HG03103 (cell line): Measurements from ENCODE around the gene EMP2.
"Not testable (repeated sequence)": the region's sequence is repeated elsewhere in the genome, so short reads cannot be mapped to it uniquely, and the experiment has no call there.

Experiments used
- ATAC-seq: cut with Tn5 transposase; IDR thresholded peaks from one replicate; pipeline ENCODE4 v1.9.1; 2021; ENCODE audit warnings: low read depth; ENCODE audit not compliant: unreplicated experiment

Gene EMP2, protein sequence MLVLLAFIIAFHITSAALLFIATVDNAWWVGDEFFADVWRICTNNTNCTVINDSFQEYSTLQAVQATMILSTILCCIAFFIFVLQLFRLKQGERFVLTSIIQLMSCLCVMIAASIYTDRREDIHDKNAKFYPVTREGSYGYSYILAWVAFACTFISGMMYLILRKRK

DNA sequence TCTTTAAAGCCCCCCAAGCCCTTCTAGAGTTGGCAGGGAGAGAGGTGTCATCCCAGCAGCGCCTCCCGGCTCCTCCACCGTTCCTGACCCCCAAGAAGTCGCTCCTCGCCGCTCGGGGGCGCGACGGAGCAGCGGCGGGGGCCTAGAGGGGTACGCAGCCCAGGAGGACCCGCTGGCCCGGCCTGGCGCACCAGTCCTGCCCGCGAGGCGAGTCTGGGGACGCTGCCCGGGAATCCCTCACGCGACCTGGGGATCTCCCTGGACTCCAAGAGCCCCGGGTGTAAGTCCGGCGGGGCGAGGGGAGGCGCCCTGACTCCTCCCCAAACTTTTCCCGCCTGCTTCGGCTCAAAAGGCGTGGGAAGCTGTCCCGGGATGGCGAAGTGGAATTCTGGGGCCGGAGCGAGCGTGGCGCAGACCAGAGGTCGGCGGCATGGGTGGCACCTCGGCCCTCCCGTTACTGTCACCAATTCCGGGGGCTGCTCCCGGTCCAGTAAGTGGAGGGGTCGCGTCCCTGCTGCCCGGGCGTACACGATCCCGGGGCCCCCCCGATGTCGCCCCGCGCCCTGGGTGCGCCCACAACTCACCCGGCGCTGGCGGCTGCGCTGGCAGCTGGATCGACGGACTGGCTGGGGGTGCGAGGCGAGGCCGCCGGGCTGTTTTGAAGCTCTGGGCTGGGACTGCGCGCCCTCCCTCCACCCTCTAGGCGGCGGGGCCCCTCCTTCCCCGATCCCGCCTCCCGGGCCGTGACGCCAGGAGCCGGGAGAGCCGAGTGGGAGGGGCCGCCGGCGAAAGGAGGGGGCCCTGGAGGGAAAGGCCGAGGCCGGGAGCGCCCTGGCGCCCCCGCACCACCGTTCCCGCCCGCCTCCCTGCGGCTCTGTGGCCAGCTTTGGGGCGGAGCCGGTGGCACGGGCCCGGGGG is at the start of gene EMP2:
TSS of gene EMP2 (minus strand) at position 634 of the 918 bp plus-strand sequence. CDS start 32,981 bp downstream, outside the sequence.
- ATAC-seq, result no peak

DNA sequence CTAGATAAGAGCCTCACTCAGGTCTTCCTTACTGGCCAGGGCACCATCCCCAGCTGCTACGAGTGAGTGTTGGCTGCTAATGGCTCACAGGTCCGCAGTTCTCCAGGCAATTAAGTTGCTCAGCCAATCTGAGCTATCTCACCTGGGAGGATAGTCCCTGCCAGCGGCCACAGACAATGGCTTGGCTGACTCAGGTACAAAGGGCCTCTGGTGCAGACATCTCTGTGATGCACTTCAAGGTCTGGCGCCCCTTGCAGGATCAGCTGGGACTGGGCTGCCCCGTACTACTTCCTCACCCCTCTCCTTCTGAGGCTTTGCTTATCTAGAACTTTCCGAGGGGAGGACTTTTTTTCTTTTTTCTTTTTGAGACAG is 49.2 kb upstream of the EMP2 start:
- no peak for ATAC-seq

DNA sequence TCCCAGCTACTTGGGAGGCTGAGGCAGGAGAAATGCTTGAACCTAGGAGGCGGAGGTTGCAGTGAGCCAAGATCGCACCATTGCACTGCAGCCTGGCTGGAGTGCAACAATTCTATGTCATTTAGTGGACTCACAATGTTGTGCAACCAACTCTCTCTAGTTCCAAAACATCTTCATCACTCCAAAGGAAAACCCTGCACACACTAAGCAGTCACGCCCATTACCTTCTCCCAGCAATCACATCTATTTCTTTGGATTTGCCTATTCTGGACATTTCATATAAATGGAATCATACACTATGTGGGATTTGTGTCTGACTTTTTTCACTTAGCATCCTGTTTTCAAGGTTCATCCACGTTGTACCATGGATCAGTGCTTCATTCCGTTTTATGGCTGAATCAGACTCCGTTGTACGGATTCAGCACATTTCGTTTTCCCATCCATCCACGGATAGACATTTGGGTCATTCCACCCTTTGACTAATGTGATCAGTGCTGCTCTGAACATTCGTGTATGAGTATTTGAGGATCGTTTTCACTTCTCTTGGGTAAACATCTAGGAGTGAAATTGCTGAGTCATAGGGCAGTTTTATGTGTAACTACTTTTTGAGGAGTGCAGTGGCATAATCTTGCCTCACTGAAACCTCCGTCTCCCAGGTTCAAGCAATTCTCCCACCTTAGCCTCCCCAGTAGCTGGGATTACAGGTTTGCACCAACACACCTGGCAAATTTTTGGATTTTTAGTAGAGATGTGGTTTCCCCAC is 45.4 kb upstream of the EMP2 start:
- no peak for ATAC-seq

DNA sequence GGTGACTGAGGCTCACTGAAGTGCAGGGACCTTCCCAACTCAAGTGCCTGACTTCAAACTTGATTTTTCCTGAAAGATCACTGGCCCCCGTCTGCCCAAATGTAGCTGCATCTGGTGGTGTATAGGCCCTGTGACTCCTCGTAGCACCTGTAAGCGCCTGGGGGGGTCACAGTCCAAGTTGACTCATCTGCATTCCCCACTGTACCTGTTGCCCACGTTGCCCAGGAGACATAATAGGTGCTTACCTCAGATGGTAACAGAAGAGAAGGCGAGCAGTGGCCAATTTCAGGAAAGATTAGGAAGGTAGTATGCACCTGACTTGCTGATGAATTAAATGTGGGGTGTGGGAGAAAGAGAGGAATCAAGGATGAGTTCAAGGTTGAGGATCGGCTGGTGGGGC is 44.1 kb upstream of the EMP2 start:
- no peak for ATAC-seq

DNA sequence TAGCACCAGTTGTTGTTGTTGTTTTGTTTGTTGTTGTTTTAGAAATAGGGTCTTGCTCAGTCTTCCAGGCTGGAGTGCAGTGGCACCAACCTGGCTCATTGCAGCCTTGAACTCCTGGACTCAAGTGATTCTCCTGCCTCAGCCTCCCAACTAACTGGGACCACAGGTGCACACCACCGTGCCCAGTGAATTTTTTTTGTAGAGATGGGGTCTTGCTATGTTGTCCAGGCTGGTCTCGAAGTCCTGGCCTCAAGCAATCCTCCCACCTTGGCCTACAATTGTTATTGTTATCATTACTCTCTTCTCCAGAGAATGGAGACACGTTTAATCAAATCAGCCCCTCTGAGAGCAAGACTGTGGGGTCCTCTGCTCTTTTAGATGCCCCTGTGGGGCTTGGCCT is 42.7 kb upstream of the EMP2 start:
- no peak for ATAC-seq

DNA sequence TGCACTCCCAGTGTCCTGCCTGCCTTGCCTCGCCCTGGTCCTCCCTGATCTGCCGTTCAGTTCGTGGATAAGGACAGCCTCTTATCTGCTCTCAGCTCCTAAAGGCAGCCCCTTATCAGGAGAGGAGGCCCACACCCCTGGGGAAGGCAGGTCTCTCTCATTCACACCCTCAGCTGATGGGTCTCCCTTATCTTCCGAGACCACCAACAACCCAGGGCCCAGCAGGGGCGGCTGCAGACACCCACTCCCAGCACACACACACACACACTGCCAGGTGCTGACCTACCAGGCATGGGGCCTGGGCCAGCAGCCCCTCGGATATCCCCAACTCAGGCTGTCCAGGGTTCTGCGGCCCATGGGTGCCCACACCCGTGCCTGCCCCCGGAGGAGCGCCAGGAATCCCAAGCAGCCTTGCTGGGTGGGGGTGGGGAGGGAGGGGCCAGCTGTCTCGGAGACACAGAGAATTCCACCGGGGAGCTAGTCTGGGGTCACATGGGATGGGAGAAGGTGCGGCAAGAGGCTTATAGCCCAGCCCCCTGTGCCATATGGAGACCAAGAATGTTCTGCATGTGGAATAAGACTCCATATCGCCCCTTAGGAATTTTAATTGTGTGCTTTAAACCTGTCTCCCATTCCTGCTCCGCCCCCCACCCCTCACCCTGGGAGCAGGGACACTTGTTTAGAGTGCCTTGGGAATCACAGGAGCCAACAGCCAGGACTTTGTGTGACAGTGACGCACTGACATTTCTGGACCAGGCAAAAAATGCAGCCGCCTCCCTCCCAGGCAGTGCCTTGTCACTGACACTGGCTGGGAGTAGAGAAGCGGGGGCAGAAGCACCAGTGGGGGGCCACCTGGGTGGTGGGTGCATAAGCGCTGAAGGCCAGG is 41.9 kb upstream of the EMP2 start:
- no peak for ATAC-seq

DNA sequence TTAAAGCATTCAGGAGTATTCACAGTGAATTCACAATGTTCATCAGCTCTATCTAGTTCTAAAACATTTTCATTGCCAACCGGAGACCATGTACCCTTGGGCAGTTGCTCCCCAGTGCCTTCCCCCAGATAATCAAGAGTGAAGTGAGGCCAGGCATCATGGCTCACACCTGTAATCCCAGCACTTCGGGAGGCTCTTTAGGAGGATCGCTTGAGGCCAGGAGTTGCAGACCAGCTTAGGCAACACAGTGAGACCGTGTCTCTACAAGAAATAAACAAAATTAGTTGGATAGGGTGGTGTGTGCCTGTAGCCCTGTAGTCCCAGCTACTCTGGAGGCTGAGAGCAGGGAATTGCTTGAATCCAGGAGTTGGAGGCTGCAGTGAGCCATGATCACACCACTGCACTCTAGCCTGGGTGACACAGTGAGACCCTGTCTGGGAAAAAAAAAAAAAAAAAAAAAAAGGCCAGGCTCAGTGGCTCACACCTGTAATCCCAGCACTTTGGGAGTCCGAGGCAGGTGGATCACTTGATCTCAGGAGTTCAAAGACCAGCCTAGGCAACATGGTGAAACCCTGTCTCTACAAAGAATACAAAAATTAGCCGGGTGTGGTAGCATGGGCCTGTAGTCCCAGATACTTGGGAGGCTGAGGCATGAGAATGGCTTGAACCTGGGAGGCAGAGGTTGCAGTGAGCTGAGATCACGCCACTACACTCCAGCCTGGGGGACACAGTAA is 41.0 kb upstream of the EMP2 start:
- ATAC-seq, result not testable (repeated sequence)

DNA sequence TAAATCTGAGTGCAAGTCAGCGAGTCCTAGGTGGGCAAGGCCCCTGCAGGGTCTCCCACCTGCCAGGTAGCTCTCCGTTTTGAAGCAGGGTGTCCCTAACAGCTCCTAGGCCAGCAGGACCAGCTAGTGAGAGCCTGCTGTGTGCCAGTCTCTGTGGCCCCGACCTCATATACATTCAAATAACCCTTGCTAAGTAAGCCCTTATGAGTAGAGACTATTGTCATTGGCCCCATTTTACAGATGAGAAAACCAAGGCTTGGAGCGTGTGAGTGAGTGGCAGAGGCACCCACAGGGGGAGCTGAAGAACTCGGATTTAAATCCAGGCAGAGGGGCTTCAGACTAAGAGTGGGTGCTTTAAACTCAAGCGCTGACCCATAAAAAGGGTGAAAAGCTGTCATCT is 39.7 kb upstream of the EMP2 start:
- ATAC-seq, result no peak

DNA sequence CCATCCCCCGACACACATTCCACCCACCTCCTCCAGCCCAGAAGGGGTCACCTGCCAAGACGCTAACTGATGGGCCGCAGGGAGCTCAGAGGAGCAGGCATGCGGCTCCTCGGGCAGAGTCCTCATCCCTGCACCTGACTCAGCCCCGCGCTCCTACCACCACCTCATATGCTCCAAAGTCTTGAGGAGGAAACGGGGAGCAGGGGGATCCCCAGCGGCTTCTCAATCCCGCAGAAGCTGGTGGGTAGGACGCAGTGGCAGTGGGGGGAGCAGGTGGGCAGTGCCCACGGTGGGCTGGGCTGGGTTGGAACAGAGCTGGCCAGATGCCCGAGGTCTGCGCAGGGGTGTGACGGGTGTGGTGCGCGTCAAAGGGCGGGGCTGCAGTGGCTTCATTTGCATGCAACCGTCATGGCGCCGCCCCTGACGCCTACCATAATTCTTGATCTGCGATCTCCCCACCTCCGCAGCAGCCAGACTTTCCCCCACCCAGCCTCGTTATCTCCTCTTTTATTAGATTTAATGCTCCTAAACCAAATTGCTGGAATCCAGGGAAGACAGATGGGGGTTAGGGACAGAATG is 39.0 kb upstream of the EMP2 start:
- ATAC-seq, result no peak

DNA sequence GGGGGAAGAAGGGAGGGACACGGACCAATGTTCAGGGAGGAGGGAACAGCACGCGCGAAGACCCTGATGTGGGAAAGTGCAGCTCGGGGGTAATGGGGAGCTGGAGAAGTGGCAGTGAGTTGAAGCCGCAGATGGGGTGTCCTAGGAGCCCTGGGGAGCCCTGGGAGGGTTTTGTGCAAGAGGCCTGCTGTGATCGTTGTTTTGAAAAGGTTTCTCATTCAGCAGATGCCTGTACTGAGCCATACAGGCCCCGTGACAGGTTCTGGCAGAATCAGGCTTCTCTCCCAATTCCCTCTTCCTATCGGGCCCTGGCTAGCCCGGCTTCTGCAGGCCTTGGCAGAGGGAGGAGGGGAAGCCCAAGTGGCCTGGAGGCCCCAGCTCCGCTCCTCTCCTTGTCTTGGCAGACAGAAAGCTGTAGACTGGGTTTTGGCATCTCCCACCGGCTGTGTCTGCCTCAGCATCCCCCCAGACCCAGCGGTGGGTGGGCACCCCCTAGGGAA is 38.4 kb upstream of the EMP2 start:
- ATAC-seq, result no peak

DNA sequence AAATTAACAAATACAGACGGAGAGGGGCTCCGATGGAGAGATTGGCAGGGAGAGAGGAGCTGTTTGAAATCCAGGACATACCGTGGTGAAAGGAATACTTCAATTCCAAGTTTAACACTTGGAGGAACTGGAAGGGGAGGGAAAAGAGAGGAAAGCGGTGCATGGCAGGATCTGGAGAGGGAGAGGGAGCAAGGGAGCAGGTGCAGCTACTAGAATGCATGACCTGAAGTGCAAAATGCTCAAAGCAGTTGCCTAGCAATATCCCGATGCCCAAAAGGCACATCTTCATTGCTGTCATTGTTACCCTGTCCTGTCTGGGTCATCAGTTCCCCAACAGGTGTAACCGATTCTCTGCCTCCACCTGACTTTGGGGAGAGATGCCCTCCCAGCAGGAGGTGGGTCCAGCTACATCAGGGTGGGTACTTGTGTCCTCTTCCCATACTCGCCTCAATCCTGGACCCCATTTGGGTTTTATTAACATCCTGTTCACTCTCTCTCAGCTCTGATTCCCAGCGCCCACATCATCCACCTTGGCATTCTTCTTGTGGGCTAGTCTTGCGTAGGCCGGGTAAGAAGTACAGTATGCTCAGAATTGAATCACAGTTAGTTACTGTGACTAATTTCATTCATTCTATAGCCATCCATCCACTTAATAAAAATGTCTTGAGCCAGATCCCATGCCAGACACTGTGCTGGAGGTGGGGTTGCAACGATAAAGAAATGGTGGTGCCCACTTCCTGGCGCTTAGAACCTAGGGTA is 37.4 kb upstream of the EMP2 start:
- no peak for ATAC-seq

DNA sequence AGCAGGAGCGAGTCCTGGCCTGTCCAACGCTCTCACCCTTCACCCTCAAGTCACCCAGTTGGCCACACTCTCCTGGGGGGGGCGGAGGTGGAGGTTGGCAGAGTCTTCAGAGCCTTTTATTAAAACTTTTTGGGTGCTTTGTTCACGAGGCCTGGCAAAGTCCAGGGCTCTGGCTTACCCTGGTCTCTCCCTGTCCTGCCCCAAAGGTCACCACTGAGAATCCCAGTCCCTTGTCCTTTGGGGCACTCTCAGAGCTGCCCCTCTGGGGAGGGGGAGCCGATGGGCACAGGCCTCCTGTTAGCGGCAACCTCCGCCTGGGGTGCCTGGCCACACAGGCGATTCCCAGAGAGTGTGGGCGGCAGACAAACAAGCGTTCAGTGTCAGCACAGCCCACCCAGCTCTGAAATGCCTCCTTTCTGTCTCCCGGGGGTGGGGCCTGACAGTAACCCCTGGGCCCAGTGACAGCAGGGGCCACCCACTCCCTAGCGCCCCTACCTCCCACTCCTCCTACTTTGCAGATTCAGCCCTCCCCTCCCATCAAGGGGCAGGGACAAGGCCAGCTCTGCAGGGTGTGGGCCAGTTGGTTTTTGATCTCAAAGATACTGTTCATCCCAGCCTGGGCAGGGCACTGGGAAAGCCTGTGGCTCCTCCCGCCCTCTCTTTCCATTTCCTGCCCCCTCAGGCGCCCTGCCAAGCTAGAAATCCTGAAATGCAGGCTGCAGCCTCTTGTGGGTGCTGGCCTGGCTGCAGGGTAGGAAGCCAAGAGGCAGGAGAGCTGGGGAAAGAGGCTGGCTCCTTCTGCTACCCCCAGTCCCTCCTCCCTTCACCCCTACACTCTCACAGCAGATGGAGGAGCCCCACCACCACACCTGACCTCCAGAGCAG is 36.6 kb upstream of the EMP2 start:
- ATAC-seq, result no peak

DNA sequence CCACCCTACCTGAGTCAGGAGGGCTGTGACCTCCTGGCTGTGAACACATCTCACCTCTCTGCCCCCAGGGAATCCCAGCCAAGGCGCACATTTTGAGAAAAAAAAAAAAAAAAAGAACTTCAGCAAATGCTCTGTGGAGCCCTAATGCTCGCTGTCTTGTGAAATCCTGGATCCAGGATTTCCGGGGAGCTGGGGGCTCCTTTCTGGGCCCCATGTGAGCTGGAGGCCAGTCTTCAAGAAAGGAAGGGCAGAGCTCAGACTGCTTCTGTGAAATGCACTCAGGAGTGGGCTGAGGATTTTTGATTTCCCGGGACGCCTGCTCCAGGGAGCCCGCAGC is 36.0 kb upstream of the EMP2 start:
- ATAC-seq, result no peak

DNA sequence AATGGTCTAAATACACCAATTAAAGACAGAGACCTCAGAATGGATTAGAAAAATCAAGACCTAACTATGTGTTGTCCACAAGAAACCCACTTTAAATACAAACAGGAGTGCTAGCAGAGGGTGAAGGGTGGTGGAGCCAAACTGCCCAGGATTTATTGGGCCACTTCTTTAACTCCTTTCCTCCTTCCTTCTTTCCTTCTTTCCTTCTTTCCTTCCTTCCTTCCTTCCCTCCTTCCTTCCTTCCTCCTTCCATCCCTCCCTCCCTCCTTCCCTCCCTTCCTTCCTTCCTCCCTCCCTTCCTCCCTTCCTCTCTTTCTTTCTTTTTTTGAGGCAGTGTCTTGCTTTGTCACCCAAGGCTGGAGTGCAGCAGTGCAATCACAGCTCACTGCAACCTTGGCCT is 34.3 kb upstream of the EMP2 start:
- ATAC-seq, result no peak

DNA sequence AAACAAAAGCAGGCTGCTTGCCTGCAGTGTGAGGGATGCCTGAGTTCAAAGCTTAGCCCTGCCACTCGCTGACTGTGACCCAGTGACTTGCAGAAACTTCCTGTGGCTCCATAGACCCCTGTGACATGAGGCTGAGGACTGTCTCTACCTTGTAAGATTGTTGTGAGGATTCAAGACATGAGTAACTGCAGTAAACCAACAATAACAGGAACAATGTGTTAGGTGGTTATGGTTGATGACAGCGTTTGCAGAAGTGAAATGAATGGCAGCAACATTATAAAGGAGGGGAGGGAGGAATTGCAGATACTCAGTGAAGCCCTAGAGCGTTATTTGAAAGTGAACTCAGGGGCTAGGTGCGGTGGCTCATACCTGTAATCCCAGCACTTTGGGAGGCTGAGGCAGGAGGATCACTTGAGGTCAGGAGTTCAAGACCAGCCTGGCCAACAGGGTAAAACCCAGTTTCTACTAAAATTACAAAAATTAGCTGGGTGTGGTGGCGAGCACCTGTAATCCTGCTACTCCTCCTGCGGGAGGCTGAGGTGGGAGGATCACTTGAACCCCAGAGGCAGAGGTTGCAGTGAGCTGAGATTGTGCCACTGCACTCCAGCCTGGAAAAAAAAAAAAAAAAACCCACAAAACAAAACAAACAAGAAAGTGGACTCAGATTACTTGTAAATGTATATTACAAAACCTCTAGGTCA is 33.5 kb upstream of the EMP2 start:
- peak; percentile 49 for ATAC-seq

DNA sequence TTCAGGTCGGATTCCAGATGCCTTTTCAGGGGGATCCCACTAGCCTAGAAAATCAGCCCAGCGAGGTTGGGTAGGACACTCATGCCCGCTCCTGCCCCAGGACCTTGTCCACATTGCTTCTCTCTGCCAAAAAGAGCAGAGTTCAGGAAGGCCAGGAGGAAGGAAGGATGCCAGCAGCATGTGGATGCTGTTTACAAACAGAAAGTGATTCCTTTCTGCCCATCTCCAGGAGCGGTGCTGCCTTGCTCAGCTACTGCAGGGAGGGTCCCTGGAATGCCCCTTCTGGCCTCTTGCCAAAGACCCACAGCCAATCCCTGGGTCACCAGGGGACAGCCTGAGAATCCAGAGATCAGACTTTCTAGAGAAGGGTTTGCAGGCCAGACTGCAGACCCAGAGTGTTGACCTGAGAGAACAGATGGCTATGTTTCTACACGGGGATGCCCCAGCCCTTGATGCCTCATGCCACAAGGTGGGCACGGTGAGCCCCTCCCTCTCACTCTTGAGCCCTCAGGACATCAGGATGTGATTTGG is 32.3 kb upstream of the EMP2 start:
- no peak for ATAC-seq

DNA sequence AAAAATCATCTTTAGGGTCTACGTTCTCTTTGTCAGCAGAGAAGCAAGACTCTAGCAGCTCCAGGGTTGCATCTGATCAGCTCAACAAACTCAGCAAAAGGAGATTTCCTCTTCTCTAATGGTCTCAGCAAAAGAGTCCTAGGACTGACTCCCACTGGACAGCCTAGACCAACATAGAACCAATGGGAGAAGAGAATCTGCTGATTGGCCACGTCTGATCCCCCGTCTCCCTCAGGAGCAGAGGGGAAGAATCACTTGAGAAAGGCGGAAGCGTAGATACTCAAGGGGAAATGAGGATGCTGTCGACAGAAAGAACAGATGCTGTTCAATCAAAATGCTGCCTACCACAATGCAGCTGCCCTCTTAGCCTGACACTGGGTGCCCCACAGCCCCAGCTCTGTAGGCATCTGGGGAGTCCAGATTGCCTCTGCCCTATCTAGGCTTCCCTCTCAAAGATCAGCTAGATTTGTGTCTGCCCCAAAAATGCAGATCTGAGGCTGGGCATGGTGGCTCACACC is 31.5 kb upstream of the EMP2 start:
- no peak for ATAC-seq
